GM19328 (cell line): ENCODE data around the gene RNF125.
"Not testable (repeated sequence)": the region's sequence is repeated elsewhere in the genome, so short reads cannot be mapped to it uniquely, and the experiment has no call there.

Experiments used
- ATAC-seq: cut with Tn5 transposase; IDR thresholded peaks from one replicate; pipeline ENCODE4 v1.9.1; 2021; ENCODE audit warnings: mild to moderate bottlenecking, moderate library complexity; ENCODE audit not compliant: unreplicated experiment

RNF125 gene

GRCh38 chr18:32018331-32019250 is at the start of gene RNF125:
RNF125 (plus strand) TSS chr18:32018825; CDS start chr18:32018864, 39 bp downstream.
- peak; percentile 96 for ATAC-seq

DNA sequence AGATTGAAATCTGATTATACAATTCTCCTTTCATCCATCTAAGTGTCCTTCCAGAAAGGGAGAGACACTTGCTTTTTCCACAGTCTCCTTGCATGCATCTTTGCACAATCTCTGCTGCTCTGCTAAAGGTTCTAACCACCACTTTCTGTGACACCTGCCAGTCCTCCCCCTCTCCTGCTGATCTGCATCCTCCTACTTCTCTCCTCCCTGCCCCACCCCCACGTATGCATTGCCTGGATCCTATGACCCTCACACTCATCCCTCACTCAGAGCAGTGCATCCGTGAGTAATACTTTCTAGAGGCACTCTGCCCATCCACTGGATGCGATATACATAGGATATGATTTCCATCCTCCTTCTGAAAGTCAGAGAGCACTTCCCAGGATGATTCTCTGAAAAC is 48.0 kb upstream of the RNF125 start:
- no peak for ATAC-seq

DNA sequence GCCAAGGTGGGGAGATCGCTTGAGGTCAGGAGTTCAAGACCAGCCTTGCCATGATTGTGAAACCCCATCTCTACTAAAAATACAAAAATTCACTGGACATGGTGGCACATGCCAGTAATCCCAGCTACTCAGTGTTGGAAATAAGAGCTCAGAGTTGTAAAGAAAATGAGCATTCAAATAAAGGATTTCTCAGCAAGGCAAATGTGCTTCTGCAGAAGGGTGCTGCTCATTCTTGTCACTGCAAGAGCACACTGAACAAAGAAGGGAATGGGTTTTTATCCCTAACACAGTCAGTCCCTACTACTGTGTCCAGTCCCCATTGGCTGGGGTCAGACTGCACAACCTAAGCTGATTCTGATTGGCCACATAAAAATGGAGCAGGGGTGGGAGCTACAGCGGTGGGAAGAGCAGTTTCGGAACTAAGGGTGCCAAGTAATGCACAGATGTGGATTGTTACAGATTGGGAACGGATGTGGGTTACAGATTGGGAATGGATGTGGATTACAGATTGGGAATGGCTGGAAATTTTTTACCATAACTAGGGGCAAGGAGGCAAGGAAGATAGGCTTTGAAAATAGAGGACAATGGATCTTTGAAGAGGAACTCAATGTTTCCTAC is 44.6 kb upstream of the RNF125 start:
- no peak for ATAC-seq

GRCh38 chr18:31976242-31976641 is 42.4 kb upstream of the RNF125 start:
- no peak for ATAC-seq

- no peak for ATAC-seq
These were observed 41.3 kb upstream of the RNF125 start for GRCh38 chr18:31977270-31977872.

DNA sequence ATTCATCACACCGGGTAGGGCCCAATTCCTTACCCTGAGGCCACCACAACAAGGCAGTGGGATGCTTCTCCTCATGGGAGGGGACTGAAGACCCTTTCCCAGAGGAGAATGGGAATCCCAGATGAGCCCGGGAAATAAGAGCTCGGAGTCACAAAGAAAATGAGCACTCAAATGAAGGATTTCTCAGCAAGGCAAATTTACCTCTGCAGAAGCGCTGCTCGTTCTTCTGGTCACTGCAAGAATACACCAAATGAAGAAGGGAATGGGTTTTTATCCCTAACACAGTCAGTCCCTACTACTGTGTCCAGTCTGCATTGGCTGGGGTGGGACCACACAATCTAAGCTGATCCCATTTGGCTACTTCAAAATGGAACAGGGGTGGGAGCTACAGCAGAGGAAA is 40.0 kb upstream of the RNF125 start:
- ATAC-seq = no peak

DNA sequence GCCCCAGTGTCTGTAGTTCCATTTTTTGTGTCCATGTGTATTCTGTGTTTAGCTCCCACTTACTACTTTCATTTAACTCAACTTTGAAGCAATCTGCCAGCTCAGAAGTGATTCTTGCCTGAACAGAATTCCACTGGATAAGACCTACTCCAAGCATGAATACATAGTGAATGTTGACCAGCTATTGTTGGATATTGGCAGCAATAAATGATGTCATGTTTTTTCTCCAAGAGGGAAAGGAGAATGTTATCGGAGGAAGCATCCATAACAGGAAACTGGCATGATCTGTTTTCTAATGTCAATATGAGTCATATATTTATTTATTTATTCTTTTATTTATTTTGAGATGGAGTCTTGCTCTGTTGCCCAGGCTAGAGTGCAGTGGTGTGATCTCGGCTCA is 38.9 kb upstream of the RNF125 start:
- no peak for ATAC-seq

- no peak for ATAC-seq
These were observed 37.8 kb upstream of the RNF125 start for GRCh38 chr18:31980863-31981262.

GRCh38 chr18:31983020-31983419 is 35.6 kb upstream of the RNF125 start:
- no peak for ATAC-seq

DNA sequence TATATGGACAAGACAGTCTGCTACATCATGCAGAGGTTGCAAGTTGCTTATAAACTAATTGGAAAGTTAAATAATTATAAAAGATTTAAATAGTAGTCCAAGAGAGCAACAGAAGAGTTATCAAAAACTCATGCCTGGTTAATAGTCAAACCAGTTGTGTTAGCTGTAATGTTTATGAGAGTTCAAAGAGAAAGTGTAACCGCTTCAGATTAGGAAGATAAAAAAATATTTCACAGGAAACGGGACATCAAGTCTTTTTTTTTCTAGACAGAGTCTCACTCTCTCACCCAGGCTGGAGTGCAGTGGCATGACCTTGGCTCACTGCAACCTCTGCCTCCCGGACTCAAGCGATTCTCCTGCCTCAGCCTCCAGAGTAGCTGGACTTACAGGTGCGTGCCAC is 34.6 kb upstream of the RNF125 start:
- ATAC-seq = no peak

- ATAC-seq = peak; percentile 99
These were observed 27.8 kb upstream of the RNF125 start for GRCh38 chr18:31990823-31991222.

- no peak for ATAC-seq
These were observed 22.6 kb upstream of the RNF125 start for GRCh38 chr18:31996007-31996406.

DNA sequence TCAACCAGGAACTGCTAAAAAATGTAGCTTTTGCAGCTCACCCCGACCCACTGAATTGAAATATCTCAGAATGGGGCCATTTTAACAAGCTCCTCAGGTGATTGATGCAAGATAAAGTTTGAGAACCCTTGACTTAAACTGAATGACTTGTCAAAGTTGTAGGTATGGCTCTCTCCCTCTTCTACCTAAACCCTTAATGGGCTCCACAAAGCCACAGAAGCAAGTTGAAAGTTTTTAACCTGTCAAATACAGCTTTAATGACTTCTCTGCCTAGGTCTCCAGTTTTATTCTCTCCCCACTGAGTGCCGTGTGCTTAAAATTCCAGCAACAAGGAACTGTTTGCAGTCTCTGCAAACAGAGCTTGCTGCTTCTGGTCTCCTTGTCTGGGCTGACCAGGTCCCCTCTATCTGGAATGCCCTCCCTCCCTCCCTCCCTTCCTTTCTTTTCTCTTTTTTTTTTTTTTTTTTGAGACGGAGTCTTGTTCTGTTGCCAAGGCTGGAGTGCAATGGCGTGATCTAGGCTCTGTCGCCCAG is 19.7 kb upstream of the RNF125 start:
- no peak for ATAC-seq

DNA sequence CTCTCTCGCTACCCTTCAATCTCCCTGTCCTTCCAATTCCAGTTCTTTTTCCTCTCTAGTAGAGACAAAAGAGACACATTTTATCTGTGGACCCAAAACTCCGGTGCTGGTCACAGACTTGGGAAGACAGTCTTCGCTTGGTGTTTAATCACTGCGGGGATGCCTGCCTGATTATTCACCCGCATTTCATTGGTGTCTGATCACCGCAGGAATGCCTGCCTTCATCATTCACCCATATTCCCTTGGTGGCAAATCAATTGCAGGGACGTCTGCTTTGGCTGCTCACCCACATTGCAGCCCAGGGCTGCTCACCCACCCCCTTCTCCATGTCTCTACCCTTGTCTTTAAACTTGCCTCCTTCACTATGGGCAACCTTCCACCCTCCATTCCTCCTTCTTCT is 17.5 kb upstream of the RNF125 start:
- ATAC-seq = not testable (repeated sequence)

DNA sequence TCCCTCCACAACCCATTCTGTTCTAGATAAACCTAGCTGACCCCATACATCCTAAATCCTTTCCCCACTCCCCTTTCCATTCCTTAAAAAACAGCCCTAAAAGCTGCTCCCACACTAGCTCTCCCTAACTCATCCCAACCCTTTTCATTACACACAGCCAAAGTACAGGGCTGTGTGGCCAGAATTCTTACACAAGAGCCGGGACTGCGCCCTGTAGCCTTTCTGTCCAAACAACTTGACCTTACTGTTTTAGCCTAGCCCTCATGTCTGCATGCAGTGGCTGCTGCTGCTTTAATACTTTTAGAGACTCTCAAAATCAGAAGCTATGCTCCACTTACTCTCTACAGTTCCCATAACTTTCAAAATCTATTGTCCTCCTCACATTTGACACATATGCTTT is 14.8 kb upstream of the RNF125 start:
- not testable (repeated sequence) for ATAC-seq

DNA sequence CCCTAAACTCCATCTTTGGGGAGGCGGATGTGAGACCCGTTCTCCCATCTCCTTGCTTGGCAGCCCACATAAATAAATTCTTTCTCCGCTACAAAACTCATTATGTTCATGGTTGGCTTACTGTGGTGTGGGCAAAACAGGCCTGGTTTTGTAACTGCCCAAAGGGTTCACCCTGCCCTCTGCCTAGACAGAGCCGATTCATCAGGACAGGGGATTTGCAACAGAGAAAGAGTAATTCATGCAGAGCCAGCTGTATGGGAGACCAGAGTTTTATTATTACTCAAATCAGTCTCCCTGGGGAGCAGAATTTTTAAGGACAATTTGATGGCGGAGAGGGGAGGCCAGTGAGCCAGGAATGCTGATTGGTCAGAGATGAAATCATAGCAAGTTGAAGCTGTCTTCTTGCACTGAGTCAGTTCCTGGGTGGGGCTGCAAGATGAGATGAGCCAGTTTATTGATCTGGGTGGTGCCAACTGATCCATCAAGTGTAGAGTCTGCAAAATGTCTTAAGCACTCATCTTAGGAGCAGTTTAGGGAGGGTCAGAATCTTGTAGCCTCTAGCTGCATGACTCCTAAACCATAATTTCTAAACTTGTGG is 8.4 kb upstream of the RNF125 start:
- ATAC-seq = no peak

GRCh38 chr18:32011193-32011592 is 7.4 kb upstream of the RNF125 start:
- no peak for ATAC-seq

DNA sequence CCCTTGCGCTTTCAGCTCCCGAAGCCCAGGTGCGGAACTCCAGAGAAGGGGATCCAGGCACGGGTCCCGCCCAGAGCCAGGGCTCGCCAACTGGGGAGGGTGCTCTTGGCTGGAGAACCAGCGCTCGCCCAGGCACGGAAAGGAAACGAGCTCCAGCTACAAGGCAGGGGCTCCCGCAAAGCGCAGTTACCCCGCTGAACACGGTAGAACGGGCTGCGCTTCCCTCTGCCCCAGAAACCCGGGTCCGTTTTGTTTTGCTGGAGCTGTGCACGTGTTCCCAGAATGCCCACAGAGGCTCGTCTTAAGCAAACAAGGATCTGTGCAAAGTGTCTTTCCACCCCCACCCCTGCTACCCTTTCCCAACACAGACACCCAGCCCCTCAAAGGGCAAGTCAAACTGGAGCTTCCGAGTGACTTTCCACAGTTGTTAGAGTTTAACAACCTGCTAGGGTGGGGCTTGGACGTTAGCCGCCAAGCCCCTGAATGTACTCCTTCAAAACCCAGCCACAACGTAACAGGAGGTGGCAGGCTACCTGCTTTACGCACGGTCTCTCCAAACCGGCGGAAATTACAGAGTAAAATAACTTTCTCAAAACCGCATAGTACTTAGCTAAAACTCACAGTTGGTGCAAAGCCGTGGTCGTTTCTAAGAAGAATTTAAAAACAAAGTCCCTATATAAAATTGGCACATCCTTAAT is 775 bp downstream of the RNF125 start:
- no peak for ATAC-seq

- not testable (repeated sequence) for ATAC-seq
These were observed 1.5 kb downstream of the RNF125 start for GRCh38 chr18:32019949-32020625.
